HCT116 (cell line): ENCODE data around the gene OCSTAMP. TPM values are rescaled to one million over a fixed set of nuclear protein-coding genes. Genes with fewer than 3 reads are reported as not detected.

ENCODE experiments used
- ATAC-seq: fragments of 200-7000 bp; cut with Tn5 transposase; 2 replicates; pipeline ENCODE4 v1.9.1; 2020; ENCODE audit warnings: mild to moderate bottlenecking, moderate library complexity
- BruUV-seq: library from RNA; stranded (reverse); fragments of 400-500 nt; replicated peaks from 2 replicates; lab custom pipeline; 2021; lab: Mats Ljungman, UMichigan
- CTCF ChIA-PET: fragments of 300-600 bp; sonication (Branson Sonifier 250); formaldehyde crosslinking; loops from one replicate; lab custom pipeline; 2021; ENCODE audit warnings: antibody characterized with exemption; lab: Charles Lee
- POLR2A ChIA-PET: fragments of 300-600, 350-600 bp; sonication (Branson Sonifier 250); formaldehyde crosslinking; loops from one replicate; lab custom pipeline; 2021; ENCODE audit warnings: antibody characterized with exemption; lab: Charles Lee
- RAD21 ChIA-PET, 2 experiments: fragments of 300-600 bp; sonication (Branson Sonifier 250); formaldehyde crosslinking; loops; one replicate each; lab custom pipeline; 2023; ENCODE audit warnings: low total read pairs in 2 of 2; ENCODE audit not compliant: uncharacterized antibody in 2 of 2, unreplicated experiment in 2 of 2, low non-redundant PET in 1 of 2; lab: Charles Lee
- DNase-seq: peaks from one replicate; pipeline ENCODE4 v3.0.0-alpha.2; 2010; ENCODE audit warnings: low read depth, low spot score
- H2AFZ ChIP-seq: fragments of 200-600 bp; shearing (Covaris generic), sonication (generic); 2 replicates; pipeline ENCODE4 v1.6.1; 2017; ENCODE audit warnings: low read depth, mixed run types, mixed read lengths, antibody characterized with exemption, low read length; ENCODE audit not compliant: poor library complexity, severe bottlenecking
- H3K27ac ChIP-seq: 2 replicates; pipeline ENCODE4 v1.5.1; 2012; ENCODE audit warnings: low read depth, low read length
- H3K27me3 ChIP-seq: fragments of 200-600 bp; sonication (generic); 2 replicates; pipeline ENCODE4 v1.6.1; 2016; ENCODE audit warnings: mixed run types, low read length, mixed read lengths; ENCODE audit not compliant: insufficient read depth
- H3K36me3 ChIP-seq, 2 experiments: fragments of 200-500 bp in 1 of 2; fragments of 200-600 bp in 1 of 2; sonication (Bioruptor generic) in 1 of 2; sonication (generic) in 1 of 2; 2 replicates each; pipeline versions ENCODE4 v1.5.1 to v1.6.1; 2014 to 2016; ENCODE audit warnings: low read length in 2 of 2, inconsistent platforms in 1 of 2, mixed read lengths in 1 of 2, mixed run types in 1 of 2; ENCODE audit not compliant: insufficient read depth in 2 of 2, control insufficient read depth in 1 of 2
- H3K4me1 ChIP-seq, 2 experiments: fragments of 200-600 bp in 1 of 2; sonication (generic) in 1 of 2; 2 replicates each; pipeline versions ENCODE4 v1.5.1 to v1.6.1; 2012 to 2017; ENCODE audit warnings: low read length in 2 of 2, inconsistent platforms in 1 of 2, mild to moderate bottlenecking in 1 of 2, mixed read lengths in 1 of 2, mixed run types in 1 of 2, moderate library complexity in 1 of 2; ENCODE audit not compliant: insufficient read depth in 2 of 2, control insufficient read depth in 1 of 2
- H3K4me2 ChIP-seq: fragments of 200-600 bp; sonication (generic); 2 replicates; pipeline ENCODE4 v1.6.1; 2017; ENCODE audit warnings: mixed run types, low read length, mixed read lengths
- H3K4me3 ChIP-seq, 2 experiments: fragments of 200-600 bp in 1 of 2; sonication (generic) in 1 of 2; replicated peaks in 1 of 2; 2 replicates each; pipeline ENCODE4 v1.5.1; 2011 to 2016; ENCODE audit warnings: low read length in 2 of 2, control low read depth in 1 of 2, low read depth in 1 of 2, mild to moderate bottlenecking in 1 of 2, mixed read lengths in 1 of 2, mixed run types in 1 of 2
- H3K79me2 ChIP-seq: fragments of 200-600 bp; sonication (generic); 2 replicates; pipeline ENCODE4 v1.6.1; 2017; ENCODE audit warnings: mild to moderate bottlenecking, mixed run types, low read length, moderate library complexity, mixed read lengths; ENCODE audit not compliant: insufficient read depth
- H3K9ac ChIP-seq: fragments of 200-600 bp; sonication (generic); 2 replicates; pipeline ENCODE4 v1.6.1; 2016; ENCODE audit warnings: low read length, mixed read lengths
- H3K9me2 ChIP-seq: fragments of 200-600 bp; sonication (generic), shearing (Covaris generic); 2 replicates; pipeline ENCODE4 v1.6.1; 2017; ENCODE audit warnings: mixed run types, mild to moderate bottlenecking, moderate library complexity; ENCODE audit not compliant: insufficient read depth
- H3K9me3 ChIP-seq, 2 experiments: fragments of 200-500 bp in 1 of 2; fragments of 200-600 bp in 1 of 2; sonication (Bioruptor generic) in 1 of 2; sonication (generic) in 1 of 2; 2 replicates each; pipeline ENCODE4 v1.6.1; 2014 to 2017; ENCODE audit warnings: low read length in 2 of 2, mixed read lengths in 2 of 2, inconsistent platforms in 1 of 2, low read depth in 1 of 2, mild to moderate bottlenecking in 1 of 2, mixed run types in 1 of 2, moderate library complexity in 1 of 2; ENCODE audit not compliant: control insufficient read depth in 1 of 2, insufficient read depth in 1 of 2
- H4K20me1 ChIP-seq: fragments of 200-600 bp; sonication (generic), shearing (Covaris generic); 2 replicates; pipeline ENCODE4 v1.6.1; 2017; ENCODE audit warnings: mixed run types, mild to moderate bottlenecking, moderate library complexity; ENCODE audit not compliant: insufficient read depth
- ATF3 ChIP-seq: IDR thresholded peaks from 2 replicates; pipeline ENCODE4 v1.6.1; 2012
- CEBPB ChIP-seq: IDR thresholded peaks from 2 replicates; pipeline ENCODE4 v1.6.1; 2012; ENCODE audit warnings: low read depth
- ELF1 ChIP-seq: IDR thresholded peaks from 2 replicates; pipeline ENCODE4 v1.6.1; 2012; ENCODE audit warnings: low read depth, borderline replicate concordance
- EZH2 ChIP-seq: fragments of 200-600 bp; sonication (generic); IDR thresholded peaks from 2 replicates; pipeline ENCODE4 v1.6.1; 2017; ENCODE audit warnings: antibody characterized with exemption, mixed run types
- EZH2phosphoT487 ChIP-seq: fragments of 200-600 bp; IDR thresholded peaks from 2 replicates; pipeline ENCODE4 v1.6.1; 2018; ENCODE audit warnings: antibody characterized with exemption, borderline replicate concordance
- FOSL1 ChIP-seq: IDR thresholded peaks from 2 replicates; pipeline ENCODE4 v1.6.1; 2012; ENCODE audit warnings: low read depth
- JUND ChIP-seq: IDR thresholded peaks from 2 replicates; pipeline ENCODE4 v1.6.1; 2012
- POLR2A ChIP-seq: IDR thresholded peaks from 2 replicates; pipeline ENCODE4 v1.7.0; 2011; ENCODE audit warnings: borderline replicate concordance; ENCODE audit not compliant: insufficient read depth, insufficient read length; ENCODE audit errors: extremely low read depth
- POLR2AphosphoS5 ChIP-seq: IDR thresholded peaks from 2 replicates; pipeline ENCODE4 v1.6.1; 2011; ENCODE audit warnings: mild to moderate bottlenecking, low read depth, low read length, moderate library complexity
- RAD21 ChIP-seq: IDR thresholded peaks from 2 replicates; pipeline ENCODE4 v1.6.1; 2012; ENCODE audit warnings: low read depth, mild to moderate bottlenecking
- SP1 ChIP-seq: IDR thresholded peaks from 2 replicates; pipeline ENCODE4 v1.6.1; 2012; ENCODE audit warnings: low read depth
- SRF ChIP-seq: IDR thresholded peaks from 2 replicates; pipeline ENCODE4 v1.6.1; 2012; ENCODE audit warnings: low read depth
- TCF7L2 ChIP-seq: IDR thresholded peaks from 2 replicates; pipeline ENCODE4 v1.7.0; 2011; ENCODE audit warnings: borderline replicate concordance, inconsistent platforms; ENCODE audit not compliant: insufficient read depth, insufficient read length; ENCODE audit errors: extremely low read depth
- YY1 ChIP-seq: IDR thresholded peaks from 2 replicates; pipeline ENCODE4 v1.6.1; 2011; ENCODE audit warnings: low read length, low read depth, moderate library complexity, mild to moderate bottlenecking; ENCODE audit not compliant: insufficient replicate concordance; ENCODE audit errors: extremely low read depth
- ZFX ChIP-seq: fragments of 450-650 bp; IDR thresholded peaks from 2 replicates; pipeline ENCODE4 v1.6.1; 2017
- ZNF274 ChIP-seq: fragments of 200-500 bp; sonication (Bioruptor generic); IDR thresholded peaks from 2 replicates; pipeline ENCODE4 v1.6.1; 2014; ENCODE audit warnings: mild to moderate bottlenecking, low read depth, low read length, inconsistent platforms
- intact Hi-C: fragments of 100-400 bp; cut with micrococcal nuclease; formaldehyde crosslinking; loops from 2 replicates; pipeline ENCODE4 v1.10.0; 2022
- total RNA-seq: library from RNA; stranded (reverse); gene quantifications from one replicate; pipeline ENCODE4 v1.2.1, GENCODE V29; 2021; ENCODE audit not compliant: unreplicated experiment
- TF ChIP-seq, protein P1 (sequence below): IDR thresholded peaks from 2 replicates; pipeline ENCODE4 v1.6.1; 2012; ENCODE audit warnings: low read depth
- TF ChIP-seq, protein P2 (sequence below): IDR thresholded peaks from 2 replicates; pipeline ENCODE4 v1.6.1; 2012
- TF ChIP-seq, protein P3 (sequence below): IDR thresholded peaks from 2 replicates; pipeline ENCODE4 v1.6.1; 2011; ENCODE audit warnings: mild to moderate bottlenecking, low read length, moderate library complexity; ENCODE audit not compliant: insufficient replicate concordance; ENCODE audit errors: extremely low read depth
- TF ChIP-seq, protein P4 (sequence below), 3 experiments: fragments of 200-600 bp in 1 of 3; sonication (generic) in 1 of 3; IDR thresholded peaks in 2 of 3; conservative IDR thresholded peaks in 1 of 3; 2 replicates each; pipeline ENCODE4 v1.5.1; 2012 to 2017; ENCODE audit warnings: low read depth in 2 of 3, low read length in 2 of 3, antibody characterized with exemption in 1 of 3, borderline replicate concordance in 1 of 3, control low read depth in 1 of 3, mild to moderate bottlenecking in 1 of 3, mixed read lengths in 1 of 3, mixed run types in 1 of 3, moderate library complexity in 1 of 3; ENCODE audit not compliant: insufficient read depth in 1 of 3

OCSTAMP gene
- total RNA-seq, 1 experiment from 2014 or later: not detected

- Histone ChIP-seq H3K4me2 (no peak overlapping the region), H3K9ac (no peak overlapping the region), H3K9me2 (no peaks in the 10 kb centered on the region), H3K4me1 (no peaks in the 10 kb centered on the region), H3K36me3 (no peaks in the 10 kb centered on the region), H2AFZ (no peak overlapping the region), H3K27ac (no peak overlapping the region), H3K27me3 (0 out of 2 replicates have a peak, but pooled peaks cover 6% of the 10 kb centered on the region), H3K9me3 (no peaks in the 10 kb centered on the region), H3K4me3 (no peak overlapping the region), H4K20me1 (no peaks in the 10 kb centered on the region), H3K79me2 (no peaks in the 10 kb centered on the region)
- CTCF ChIA-PET: no interaction called here
- no peak for ATAC-seq
- TF ChIP-seq POLR2AphosphoS5: no peak
- no peak for TF ChIP-seq ZFX
- no peak for TF ChIP-seq FOSL1
- TF ChIP-seq SP1: no peak
- no peak for TF ChIP-seq ATF3
- no peak for TF ChIP-seq RAD21
- no peak for TF ChIP-seq EZH2
- TF ChIP-seq EZH2phosphoT487: no peak
- TF ChIP-seq, protein P1, sequence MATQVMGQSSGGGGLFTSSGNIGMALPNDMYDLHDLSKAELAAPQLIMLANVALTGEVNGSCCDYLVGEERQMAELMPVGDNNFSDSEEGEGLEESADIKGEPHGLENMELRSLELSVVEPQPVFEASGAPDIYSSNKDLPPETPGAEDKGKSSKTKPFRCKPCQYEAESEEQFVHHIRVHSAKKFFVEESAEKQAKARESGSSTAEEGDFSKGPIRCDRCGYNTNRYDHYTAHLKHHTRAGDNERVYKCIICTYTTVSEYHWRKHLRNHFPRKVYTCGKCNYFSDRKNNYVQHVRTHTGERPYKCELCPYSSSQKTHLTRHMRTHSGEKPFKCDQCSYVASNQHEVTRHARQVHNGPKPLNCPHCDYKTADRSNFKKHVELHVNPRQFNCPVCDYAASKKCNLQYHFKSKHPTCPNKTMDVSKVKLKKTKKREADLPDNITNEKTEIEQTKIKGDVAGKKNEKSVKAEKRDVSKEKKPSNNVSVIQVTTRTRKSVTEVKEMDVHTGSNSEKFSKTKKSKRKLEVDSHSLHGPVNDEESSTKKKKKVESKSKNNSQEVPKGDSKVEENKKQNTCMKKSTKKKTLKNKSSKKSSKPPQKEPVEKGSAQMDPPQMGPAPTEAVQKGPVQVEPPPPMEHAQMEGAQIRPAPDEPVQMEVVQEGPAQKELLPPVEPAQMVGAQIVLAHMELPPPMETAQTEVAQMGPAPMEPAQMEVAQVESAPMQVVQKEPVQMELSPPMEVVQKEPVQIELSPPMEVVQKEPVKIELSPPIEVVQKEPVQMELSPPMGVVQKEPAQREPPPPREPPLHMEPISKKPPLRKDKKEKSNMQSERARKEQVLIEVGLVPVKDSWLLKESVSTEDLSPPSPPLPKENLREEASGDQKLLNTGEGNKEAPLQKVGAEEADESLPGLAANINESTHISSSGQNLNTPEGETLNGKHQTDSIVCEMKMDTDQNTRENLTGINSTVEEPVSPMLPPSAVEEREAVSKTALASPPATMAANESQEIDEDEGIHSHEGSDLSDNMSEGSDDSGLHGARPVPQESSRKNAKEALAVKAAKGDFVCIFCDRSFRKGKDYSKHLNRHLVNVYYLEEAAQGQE: no peak
- TF ChIP-seq SRF: no peak
- TF ChIP-seq CEBPB: no peak
- no peak for TF ChIP-seq TCF7L2
- TF ChIP-seq, protein P2, sequence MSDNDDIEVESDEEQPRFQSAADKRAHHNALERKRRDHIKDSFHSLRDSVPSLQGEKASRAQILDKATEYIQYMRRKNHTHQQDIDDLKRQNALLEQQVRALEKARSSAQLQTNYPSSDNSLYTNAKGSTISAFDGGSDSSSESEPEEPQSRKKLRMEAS: no peak
- no peak for TF ChIP-seq ZNF274
- no peak for TF ChIP-seq YY1
- no peak for TF ChIP-seq JUND
- TF ChIP-seq, protein P3, sequence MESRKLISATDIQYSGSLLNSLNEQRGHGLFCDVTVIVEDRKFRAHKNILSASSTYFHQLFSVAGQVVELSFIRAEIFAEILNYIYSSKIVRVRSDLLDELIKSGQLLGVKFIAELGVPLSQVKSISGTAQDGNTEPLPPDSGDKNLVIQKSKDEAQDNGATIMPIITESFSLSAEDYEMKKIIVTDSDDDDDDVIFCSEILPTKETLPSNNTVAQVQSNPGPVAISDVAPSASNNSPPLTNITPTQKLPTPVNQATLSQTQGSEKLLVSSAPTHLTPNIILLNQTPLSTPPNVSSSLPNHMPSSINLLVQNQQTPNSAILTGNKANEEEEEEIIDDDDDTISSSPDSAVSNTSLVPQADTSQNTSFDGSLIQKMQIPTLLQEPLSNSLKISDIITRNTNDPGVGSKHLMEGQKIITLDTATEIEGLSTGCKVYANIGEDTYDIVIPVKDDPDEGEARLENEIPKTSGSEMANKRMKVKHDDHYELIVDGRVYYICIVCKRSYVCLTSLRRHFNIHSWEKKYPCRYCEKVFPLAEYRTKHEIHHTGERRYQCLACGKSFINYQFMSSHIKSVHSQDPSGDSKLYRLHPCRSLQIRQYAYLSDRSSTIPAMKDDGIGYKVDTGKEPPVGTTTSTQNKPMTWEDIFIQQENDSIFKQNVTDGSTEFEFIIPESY: no peak
- TF ChIP-seq, protein P4, sequence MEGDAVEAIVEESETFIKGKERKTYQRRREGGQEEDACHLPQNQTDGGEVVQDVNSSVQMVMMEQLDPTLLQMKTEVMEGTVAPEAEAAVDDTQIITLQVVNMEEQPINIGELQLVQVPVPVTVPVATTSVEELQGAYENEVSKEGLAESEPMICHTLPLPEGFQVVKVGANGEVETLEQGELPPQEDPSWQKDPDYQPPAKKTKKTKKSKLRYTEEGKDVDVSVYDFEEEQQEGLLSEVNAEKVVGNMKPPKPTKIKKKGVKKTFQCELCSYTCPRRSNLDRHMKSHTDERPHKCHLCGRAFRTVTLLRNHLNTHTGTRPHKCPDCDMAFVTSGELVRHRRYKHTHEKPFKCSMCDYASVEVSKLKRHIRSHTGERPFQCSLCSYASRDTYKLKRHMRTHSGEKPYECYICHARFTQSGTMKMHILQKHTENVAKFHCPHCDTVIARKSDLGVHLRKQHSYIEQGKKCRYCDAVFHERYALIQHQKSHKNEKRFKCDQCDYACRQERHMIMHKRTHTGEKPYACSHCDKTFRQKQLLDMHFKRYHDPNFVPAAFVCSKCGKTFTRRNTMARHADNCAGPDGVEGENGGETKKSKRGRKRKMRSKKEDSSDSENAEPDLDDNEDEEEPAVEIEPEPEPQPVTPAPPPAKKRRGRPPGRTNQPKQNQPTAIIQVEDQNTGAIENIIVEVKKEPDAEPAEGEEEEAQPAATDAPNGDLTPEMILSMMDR (IDR thresholded peaks at IDR 0.05 in 2 of 3, conservative IDR thresholded peaks at IDR 0.05 in 1 of 3; ENCODE audit: borderline replicate concordance in 1 of 3, insufficient read depth in 1 of 3, low read depth in 2 of 3, low read length in 2 of 3): no peak
- TF ChIP-seq POLR2A: no peak
- no peak for TF ChIP-seq ELF1
- RAD21 ChIA-PET: no interaction called here
- intact Hi-C loops: no loop called here
- POLR2A ChIA-PET: no interaction called here
- no TSS peak for BruUV-seq
- no peak for DNase-seq
These were observed 3.5 kb downstream of the OCSTAMP start for GRCh38 chr20:46546936-46547335.
